Measurements from ENCODE around the gene GTF2A2.
A peak's percentile ranks its signal among the peaks of the same experiment; 100 is the strongest.
"Not testable (repeated sequence)": the region's sequence is repeated elsewhere in the genome, so short reads cannot be mapped to it uniquely, and the experiment has no call there.

Gene GTF2A2
- 29.6 to 59.9 reads per million in 2 experiments for total RNA-seq

- peak; percentile 86 for DNase-seq (ENCODE audit: low read depth)
These were observed at the start of gene GTF2A2 for GRCh38 chr15:59656897-59657634. Gene GTF2A2 (minus strand): TSS chr15:59657515. CDS start chr15:59652277, 5,238 bp downstream.

- DNase-seq (ENCODE audit: low read depth): no peak
These were observed 46.9 kb upstream of the GTF2A2 start for GRCh38 chr15:59703979-59704796.

- no peak for DNase-seq (ENCODE audit: low read depth)
These were observed 45.0 kb upstream of the GTF2A2 start for GRCh38 chr15:59702351-59702750.

- DNase-seq (ENCODE audit: low read depth): no peak
These were observed 44.6 kb upstream of the GTF2A2 start for GRCh38 chr15:59701880-59702279.

GRCh38 chr15:59699810-59700431 is 42.6 kb upstream of the GTF2A2 start:
- DNase-seq (ENCODE audit: low read depth): no peak

- DNase-seq (ENCODE audit: low read depth): not testable (repeated sequence)
These were observed 40.8 kb upstream of the GTF2A2 start for GRCh38 chr15:59698065-59698464.

GRCh38 chr15:59696332-59696731 is 39.0 kb upstream of the GTF2A2 start:
- DNase-seq (ENCODE audit: low read depth): no peak

- DNase-seq (ENCODE audit: low read depth): no peak
These were observed 37.5 kb upstream of the GTF2A2 start for GRCh38 chr15:59694779-59695178.

GRCh38 chr15:59691194-59691805 is 34.0 kb upstream of the GTF2A2 start:
- peak; percentile 37 for DNase-seq (ENCODE audit: low read depth)

GRCh38 chr15:59689626-59690236 is 32.4 kb upstream of the GTF2A2 start:
- DNase-seq (ENCODE audit: low read depth): peak; percentile 47

- peak; percentile 100 for DNase-seq (ENCODE audit: low read depth)
These were observed 31.7 kb upstream of the GTF2A2 start, which contains the start of gene BNIP2 for GRCh38 chr15:59688782-59689625. Gene BNIP2 (minus strand): TSS chr15:59689320. CDS start chr15:59682457, 6,863 bp downstream.

- DNase-seq (ENCODE audit: low read depth): peak; percentile 7
These were observed 31.1 kb upstream of the GTF2A2 start for GRCh38 chr15:59688423-59688781.

- no peak for DNase-seq (ENCODE audit: low read depth)
These were observed 30.5 kb upstream of the GTF2A2 start for GRCh38 chr15:59687836-59688235.

GRCh38 chr15:59686389-59686788 is 29.1 kb upstream of the GTF2A2 start:
- no peak for DNase-seq (ENCODE audit: low read depth)

GRCh38 chr15:59685737-59686297 is 28.5 kb upstream of the GTF2A2 start:
- no peak for DNase-seq (ENCODE audit: low read depth)

- DNase-seq (ENCODE audit: low read depth): no peak
These were observed 23.6 kb upstream of the GTF2A2 start for GRCh38 chr15:59680870-59681269.

- DNase-seq (ENCODE audit: low read depth): no peak
These were observed 23.0 kb upstream of the GTF2A2 start for GRCh38 chr15:59680346-59680745.

GRCh38 chr15:59678620-59679019 is 21.3 kb upstream of the GTF2A2 start:
- DNase-seq (ENCODE audit: low read depth): no peak

- DNase-seq (ENCODE audit: low read depth): no peak
These were observed 20.9 kb upstream of the GTF2A2 start for GRCh38 chr15:59678172-59678571.

GRCh38 chr15:59676565-59676964 is 19.2 kb upstream of the GTF2A2 start:
- DNase-seq (ENCODE audit: low read depth): no peak
